Vagina (tissue), 2 donors: ENCODE measurements around the gene FGFBP1.

Experiments used
- CTCF ChIP-seq, 3 experiments: fragments of 450-650 bp in 2 of 3; fragments of 200-600 bp in 1 of 3; sonication (generic) in 1 of 3; IDR thresholded peaks; one replicate each; pipeline ENCODE4 v1.5.1; 2017 to 2019; ENCODE audit warnings: antibody characterized with exemption in 3 of 3, mild to moderate bottlenecking in 2 of 3, moderate library complexity in 2 of 3
- POLR2A ChIP-seq, 2 donors: fragments of 450-650 bp; IDR thresholded peaks; one replicate each; pipeline ENCODE4 v1.6.1; 2017; ENCODE audit warnings: antibody characterized with exemption in 2 of 2, mild to moderate bottlenecking in 2 of 2, moderate library complexity in 2 of 2
- POLR2AphosphoS5 ChIP-seq, 2 donors: sonication (generic); formaldehyde crosslinking; IDR thresholded peaks; one replicate each; pipeline ENCODE4 v1.9.0; 2017; ENCODE audit warnings: antibody characterized with exemption in 2 of 2, mild to moderate bottlenecking in 2 of 2, low read depth in 1 of 2; ENCODE audit not compliant: insufficient read depth in 1 of 2

DNA sequence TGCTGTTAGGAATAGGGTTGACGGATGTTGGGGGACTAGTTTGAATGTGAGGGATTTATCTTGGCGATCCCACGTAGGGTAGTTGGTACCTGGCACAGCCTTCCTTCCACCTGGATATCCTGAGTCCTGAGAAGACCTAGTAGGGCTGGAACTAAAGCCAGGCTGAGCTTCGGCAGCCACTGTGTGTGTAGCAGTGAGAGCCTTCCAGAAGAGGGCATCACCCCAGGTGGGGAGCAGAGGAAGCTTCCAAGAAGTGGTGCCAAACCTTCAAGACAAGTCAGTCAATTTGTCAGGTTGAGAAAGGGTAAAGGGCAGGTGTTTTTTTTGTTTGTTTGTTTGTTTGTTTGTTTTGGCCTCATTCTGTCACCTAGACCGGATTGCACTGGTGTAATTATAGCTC lies 25.6 kb upstream of the FGFBP1 start:
- no peak for TF ChIP-seq CTCF (IDR thresholded peaks at IDR 0.05)
- TF ChIP-seq POLR2AphosphoS5 (IDR thresholded peaks at IDR 0.05; ENCODE audit: insufficient read depth in 1 of 2, low read depth in 1 of 2) = no peak
- no peak for TF ChIP-seq POLR2A (IDR thresholded peaks at IDR 0.05)
